ENCODE measurements around the gene SZT2.
A peak's percentile ranks its signal among the peaks of the same experiment; 100 is the strongest.

Gene SZT2

GRCh38 chr1:43426221-43426620, 36.5 kb downstream of the SZT2 start:
- no peak for DNase-seq

- DNase-seq = no peak
Observed at GRCh38 chr1:43427524-43427923, 37.8 kb downstream of the SZT2 start.

DNA sequence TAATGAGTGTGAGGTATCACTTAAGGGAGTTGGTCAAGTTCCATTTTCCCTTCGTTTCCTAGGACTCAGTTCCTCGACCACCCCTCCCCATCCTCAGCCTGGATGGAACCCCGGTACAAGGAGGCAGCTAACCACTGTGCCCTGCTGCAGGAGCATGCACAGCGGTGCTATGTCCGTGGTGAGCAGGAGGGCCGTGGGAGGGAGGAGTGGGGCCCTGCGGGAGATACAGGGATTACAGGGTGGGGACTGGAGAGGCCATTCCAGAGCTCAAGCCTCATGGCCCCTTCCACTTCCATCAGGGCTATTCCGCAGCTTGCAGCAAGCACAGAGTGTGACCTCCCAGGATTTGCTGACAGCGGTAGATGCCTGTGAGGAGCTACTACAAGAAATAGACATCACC, 38.2 kb downstream of the SZT2 start:
- DNase-seq = no peak

DNA sequence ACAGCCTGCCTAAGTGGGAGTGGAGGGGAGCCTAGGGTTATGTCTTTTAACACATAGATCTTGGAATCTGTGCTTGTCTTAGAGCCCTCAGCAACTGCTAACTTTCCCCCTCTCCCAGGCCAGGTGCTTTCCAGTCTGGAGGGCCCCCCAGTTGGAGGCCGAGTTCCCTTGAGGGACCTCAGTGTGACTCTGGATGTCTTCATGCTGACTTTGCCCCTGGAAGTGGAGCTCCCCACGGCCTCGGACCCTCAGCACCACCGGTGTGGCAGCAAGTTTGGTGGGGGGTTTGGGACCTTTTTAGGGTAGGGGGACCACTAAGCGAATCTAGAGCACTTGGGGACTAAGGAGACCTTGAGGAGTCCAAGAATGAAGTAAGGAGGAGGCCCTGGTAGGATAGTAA, 41.1 kb downstream of the SZT2 start:
- DNase-seq = no peak

GRCh38 chr1:43431676-43432075, 42.0 kb downstream of the SZT2 start:
- DNase-seq = no peak

GRCh38 chr1:43432171-43432860, 42.6 kb downstream of the SZT2 start:
- no peak for DNase-seq

DNA sequence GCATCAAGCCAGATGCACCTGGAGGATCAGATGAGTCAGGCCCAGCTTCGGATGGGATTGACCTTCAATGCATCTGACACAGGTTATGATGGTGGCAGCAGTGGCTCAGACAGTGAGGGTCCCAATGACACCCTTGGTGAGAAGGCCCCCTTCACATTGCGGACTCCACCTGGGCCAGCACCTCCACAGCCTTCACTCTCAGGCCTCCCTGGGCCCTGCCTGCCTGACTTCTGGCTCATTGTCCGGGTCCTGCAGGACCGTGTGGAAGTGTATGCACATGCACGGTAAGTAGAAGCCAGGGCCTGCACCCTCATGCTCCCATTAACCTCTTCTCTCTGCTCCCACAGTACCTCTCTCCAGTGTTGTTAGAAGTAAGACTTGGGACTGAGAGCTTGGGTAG, 43.2 kb downstream of the SZT2 start:
- DNase-seq = no peak

GRCh38 chr1:43434256-43434655, 44.6 kb downstream of the SZT2 start:
- no peak for DNase-seq

- DNase-seq = no peak
Observed at GRCh38 chr1:43435146-43436145, 45.7 kb downstream of the SZT2 start.

DNA sequence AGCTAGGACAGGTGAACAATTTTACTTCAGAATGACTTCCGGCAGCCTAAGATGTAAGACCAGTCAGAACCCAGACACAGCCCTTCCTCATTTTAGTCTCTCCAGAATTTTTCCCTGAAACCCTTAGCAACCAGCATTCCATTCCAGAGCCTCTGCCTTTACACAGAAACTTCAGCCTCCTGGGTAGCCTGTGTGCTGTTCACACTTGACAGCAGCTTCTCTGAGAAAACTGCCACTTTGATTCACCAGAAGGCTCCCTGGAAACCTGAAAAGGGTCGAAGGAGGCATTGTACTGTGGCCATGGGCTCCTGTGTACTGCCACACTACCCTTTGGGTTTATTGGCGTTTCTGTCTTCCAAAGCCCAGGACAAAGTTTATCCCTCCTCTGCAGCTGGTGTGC, 46.7 kb downstream of the SZT2 start:
- no peak for DNase-seq

DNA sequence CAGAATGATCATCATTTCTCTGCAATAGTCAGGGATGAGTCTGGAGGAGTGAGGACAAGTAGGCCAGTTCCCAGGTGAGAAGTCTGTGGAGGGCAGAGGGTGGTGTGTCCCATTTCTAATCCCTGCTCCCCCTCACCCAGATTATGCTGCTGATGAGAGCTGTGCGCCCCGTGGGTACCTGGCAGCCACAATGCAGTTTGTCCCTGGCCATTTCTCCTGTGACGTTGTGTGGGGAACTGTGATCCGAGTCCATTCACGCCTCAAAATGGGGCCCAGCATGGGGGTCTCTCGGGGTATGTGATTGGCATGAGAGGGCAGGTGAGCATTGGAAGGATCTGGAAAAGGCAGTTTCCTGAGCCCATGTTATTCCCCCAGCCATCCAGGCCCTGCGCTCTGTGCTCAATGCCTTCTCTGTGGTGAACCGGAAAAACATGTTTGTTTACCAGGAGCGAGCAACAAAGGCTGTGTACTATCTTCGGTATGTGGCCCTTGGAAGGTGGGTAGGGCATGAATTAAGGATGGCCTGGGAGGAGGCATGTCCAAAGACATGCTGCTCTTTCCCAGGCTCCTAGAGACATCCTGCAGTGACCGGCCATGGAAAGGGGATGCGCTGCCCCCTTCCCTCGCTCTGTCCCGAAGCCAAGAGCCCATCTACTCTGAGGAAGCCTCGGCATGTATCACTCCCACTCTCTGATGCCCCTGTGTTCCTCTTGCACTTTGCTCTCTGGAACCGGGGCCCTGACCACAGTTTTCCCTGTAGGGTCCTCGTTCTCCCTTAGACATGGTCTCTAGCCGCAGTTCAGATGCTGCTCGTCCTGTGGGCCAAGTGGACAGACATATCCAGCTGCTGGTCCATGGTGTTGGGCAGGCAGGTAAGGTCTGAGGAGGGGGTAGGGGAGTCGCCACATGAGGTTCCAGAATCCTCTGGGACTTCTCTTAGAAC, 47.6 kb downstream of the SZT2 start:
- DNase-seq = no peak

GRCh38 chr1:43438006-43438405, 48.3 kb downstream of the SZT2 start:
- no peak for DNase-seq

DNA sequence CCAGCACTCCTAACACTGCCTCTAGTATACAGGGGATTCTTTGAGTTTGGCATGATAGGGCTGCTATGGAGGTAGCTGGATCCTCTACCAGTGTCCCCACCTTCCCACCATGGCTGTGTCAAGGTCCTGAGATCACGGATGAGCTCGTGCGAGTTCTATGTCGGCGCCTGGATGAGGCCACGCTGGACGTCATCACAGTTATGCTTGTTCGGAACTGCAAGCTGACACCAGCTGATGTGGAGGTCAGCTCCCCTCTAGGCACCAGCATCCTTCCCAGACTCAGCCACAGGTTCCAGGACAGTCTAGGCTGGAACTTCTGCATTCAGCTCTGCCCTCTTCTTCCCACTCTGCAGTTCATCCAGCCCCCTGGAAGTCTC, 48.9 kb downstream of the SZT2 start:
- DNase-seq = no peak

- no peak for DNase-seq
Observed at GRCh38 chr1:43438953-43439581, 49.4 kb downstream of the SZT2 start.

GRCh38 chr1:43439781-43440180, 50.1 kb downstream of the SZT2 start:
- peak; percentile 83 for DNase-seq

GRCh38 chr1:43440358-43440757, 50.7 kb downstream of the SZT2 start:
- DNase-seq = peak; percentile 44

GRCh38 chr1:43441166-43441893, 51.6 kb downstream of the SZT2 start:
- DNase-seq = no peak

GRCh38 chr1:43441894-43442637, 52.4 kb downstream of the SZT2 start:
- DNase-seq = no peak

DNA sequence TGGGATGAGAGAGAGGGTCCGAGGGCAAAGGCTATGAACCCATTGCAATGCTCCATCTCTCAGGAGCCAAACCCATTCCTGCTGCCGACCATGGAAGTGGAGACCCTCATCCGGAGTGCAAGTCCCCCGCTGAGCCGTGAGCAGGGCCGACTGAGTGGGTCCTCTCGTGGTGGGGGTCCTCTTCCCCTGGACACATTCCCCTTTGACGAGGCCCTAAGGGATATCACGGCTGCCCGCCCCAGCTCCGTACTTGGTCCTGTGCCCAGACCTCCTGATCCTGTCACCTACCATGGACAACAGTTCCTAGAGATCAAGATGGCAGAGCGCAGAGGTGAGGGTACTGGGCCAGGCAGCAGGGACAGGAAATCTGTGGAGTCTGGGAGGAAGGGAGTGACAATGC, 53.1 kb downstream of the SZT2 start:
- DNase-seq = no peak

- DNase-seq = no peak
Observed at GRCh38 chr1:43443197-43443946, 53.7 kb downstream of the SZT2 start.
